IPS-18a (cell line): ENCODE data around the gene TAF11L5.
"Not testable (repeated sequence)": the region's sequence is repeated elsewhere in the genome, so short reads cannot be mapped to it uniquely, and the experiment has no call there.

ENCODE experiments used
- H3K27ac ChIP-seq: one replicate; pipeline ENCODE4 v1.5.1; 2013; ENCODE audit warnings: low read length
- H3K27me3 ChIP-seq: one replicate; pipeline ENCODE4 v1.6.1; 2013; ENCODE audit warnings: mild to moderate bottlenecking, low read length; ENCODE audit not compliant: control insufficient read depth, insufficient read depth
- H3K36me3 ChIP-seq: one replicate; pipeline ENCODE4 v1.6.1; 2013; ENCODE audit warnings: low read depth, low read length; ENCODE audit not compliant: control insufficient read depth
- H3K4me1 ChIP-seq: one replicate; pipeline ENCODE4 v1.6.1; 2013; ENCODE audit warnings: low read depth, low read length; ENCODE audit not compliant: control insufficient read depth
- H3K4me3 ChIP-seq: one replicate; pipeline ENCODE4 v1.5.1; 2013; ENCODE audit warnings: low read length
- H3K9ac ChIP-seq: one replicate; pipeline ENCODE4 v1.6.1; 2013; ENCODE audit warnings: mild to moderate bottlenecking, low read length, moderate library complexity
- H3K9me3 ChIP-seq: one replicate; pipeline ENCODE4 v1.6.1; 2013; ENCODE audit warnings: low read depth, low read length; ENCODE audit not compliant: control insufficient read depth

The TAF11L5 gene

DNA sequence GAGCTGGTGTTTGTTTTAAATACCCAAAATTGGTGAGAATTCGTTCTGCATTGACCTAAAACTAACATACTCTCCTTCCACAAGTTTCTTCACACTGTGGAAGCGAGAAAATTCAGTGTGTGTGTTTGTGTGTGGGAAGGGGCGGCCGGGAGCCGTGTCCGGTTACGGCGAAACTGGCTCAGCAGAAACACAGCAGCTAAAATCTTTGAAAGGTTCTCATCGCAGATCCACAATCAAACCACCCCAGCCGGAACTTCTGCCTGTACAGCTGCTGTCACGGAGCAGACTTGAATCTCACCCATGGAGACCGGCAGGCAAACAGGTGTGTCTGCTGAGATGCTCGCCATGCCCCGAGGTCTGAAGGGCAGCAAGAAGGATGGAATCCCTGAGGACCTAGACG lies at the start of gene TAF11L5:
TSS of gene TAF11L5 (plus strand) at position 301 of the 400 bp plus-strand sequence.
- not testable (repeated sequence) for H3K36me3 ChIP-seq, H3K27me3 ChIP-seq, H3K9me3 ChIP-seq, H3K9ac ChIP-seq, H3K4me1 ChIP-seq, H3K27ac ChIP-seq, H3K4me3 ChIP-seq

DNA sequence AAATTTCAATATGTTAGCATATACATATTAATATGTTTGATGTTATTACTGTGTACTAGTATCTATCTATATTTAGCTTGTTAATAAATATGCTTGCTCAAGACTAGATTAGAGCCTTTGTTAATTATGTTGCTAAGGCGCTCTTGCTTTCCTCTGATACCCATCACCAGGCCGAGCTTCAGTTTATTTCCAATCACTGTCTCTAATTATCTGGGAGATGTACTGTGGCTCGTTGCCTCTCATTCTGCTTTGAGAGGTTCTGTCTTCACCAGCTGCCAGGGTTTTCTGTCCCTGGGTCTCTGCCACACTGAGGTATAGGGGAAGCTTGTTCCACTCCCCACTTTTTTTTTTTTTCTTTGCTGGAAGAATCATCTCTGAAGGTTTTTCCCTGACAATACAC lies 48.0 kb upstream of the TAF11L5 start:
- Histone ChIP-seq H3K9ac (no peak overlapping the region), H3K36me3 (no peaks in the 10 kb centered on the region), H3K9me3 (no peaks in the 10 kb centered on the region), H3K27ac (no peak overlapping the region), H3K27me3 (no peaks in the 10 kb centered on the region), H3K4me3 (no peak overlapping the region), H3K4me1 (no peaks in the 10 kb centered on the region)

DNA sequence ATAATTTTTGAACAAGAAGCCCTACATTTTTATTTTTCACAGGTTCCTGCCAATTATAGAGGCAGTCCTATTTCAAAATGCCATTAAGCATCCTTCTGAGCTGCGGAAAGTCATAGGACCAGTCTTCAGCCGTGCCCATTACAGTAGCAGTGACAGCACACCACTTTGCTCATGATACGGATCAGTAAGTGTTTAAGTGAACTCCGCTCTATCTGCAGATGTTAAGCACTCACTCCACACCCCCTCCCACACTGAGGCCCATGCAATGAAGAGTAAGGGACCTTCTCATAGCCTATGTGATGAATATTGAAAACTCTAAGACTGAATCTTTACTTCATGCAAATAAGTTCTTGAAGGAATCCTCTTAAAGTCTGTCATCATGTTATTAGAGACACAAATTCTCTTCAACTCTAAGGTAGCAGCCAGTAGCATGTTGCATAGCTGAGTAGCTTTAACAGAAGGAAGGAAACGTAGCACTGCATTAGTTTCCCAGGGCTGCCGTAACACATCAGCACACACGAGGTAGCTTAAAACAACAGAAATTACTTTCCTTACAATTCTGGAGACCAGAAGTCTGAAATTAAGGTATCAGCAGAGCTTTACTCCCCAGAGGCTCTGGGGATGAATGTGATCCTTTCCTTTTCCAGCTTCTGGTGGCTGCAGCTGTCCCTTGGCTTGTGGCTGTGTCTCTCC lies 47.3 kb upstream of the TAF11L5 start:
- Histone ChIP-seq H3K9me3 (no peaks in the 10 kb centered on the region), H3K9ac (no peak overlapping the region), H3K36me3 (no peaks in the 10 kb centered on the region), H3K4me1 (no peaks in the 10 kb centered on the region), H3K27me3 (no peaks in the 10 kb centered on the region), H3K4me3 (no peak overlapping the region), H3K27ac (no peak overlapping the region)

DNA sequence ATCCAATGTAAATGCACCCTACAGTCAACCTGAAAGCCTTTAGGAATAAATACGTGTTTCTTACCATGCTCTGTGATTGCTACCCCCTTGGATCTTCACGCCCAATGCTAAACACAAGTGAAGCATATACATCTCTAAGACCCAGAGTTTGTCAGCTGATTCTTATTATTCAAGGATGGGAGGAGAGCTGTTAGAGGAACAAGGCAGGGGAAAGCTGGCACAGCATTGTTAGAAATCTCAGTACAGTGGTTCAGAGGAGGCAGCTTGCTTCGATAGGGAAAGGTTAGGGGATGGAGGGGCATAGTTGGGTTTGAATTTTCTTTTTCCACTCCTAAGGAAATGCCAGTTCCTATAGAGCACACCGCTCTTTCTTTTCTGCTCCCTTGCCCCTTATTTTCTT lies 43.7 kb upstream of the TAF11L5 start:
- Histone ChIP-seq H3K9ac (no peak overlapping the region), H3K27me3 (no peaks in the 10 kb centered on the region), H3K9me3 (no peaks in the 10 kb centered on the region), H3K4me1 (no peaks in the 10 kb centered on the region), H3K27ac (no peak overlapping the region), H3K4me3 (no peak overlapping the region), H3K36me3 (no peaks in the 10 kb centered on the region)

DNA sequence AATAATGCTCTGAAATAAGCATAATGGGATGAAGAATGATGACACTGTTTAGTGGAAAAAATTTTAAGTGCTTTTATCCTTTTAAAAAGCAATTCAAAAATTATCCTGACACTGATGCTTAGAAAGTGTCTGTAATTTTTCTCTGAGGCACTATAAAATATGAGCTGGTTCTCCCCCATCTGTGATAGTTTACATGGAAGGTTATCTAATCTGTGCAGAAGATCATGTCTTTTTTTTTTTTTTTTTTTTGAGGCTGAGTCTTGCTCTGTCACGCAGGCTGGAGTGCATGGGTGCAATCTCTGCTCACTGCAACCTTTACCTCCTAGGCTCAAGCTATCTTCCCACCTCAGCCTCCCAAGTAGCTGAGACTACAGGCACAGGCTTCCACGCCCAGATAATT lies 42.2 kb upstream of the TAF11L5 start:
- H3K9ac ChIP-seq = no peak overlapping the region
- H3K4me1 ChIP-seq = no peaks in the 10 kb centered on the region
- no peaks in the 10 kb centered on the region for H3K9me3 ChIP-seq
- no peak overlapping the region for H3K27ac ChIP-seq
- H3K4me3 ChIP-seq = no peak overlapping the region
- no peaks in the 10 kb centered on the region for H3K36me3 ChIP-seq
- no peaks in the 10 kb centered on the region for H3K27me3 ChIP-seq

DNA sequence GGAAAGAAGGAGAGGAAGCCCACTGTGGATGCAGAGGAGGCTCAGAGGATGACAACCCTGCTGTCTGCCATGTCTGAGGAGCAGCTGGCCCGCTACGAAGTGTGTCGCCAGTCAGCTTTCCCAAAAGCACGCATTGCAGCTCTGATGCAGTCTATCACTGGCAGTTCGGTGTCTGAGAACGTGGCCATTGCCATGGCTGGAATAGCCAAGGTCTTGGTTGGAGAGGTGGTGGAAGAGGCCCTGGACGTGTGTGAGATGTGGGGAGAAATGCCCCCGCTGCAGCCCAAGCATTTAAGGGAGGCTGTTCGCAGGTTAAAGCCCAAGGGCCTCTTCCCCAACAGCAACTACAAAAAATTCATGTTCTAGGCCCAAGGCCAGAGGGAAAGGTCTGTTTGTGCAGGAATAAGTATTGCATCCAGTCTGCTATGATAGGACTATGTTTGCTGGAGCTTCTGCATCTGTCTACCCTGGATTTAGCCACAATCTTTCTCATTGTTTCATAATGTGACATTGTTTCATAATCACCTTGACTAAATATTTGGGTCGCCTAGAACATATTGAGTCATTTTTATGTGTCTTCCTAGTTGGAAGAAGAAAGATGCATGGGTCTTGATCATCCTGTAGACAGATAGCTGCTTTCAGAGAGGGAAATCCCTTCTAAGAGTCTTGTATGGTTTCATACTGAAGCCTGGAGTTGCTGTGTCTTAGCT lies 38.4 kb upstream of the TAF11L5 start:
- not testable (repeated sequence) for H3K27ac ChIP-seq, H3K9me3 ChIP-seq, H3K36me3 ChIP-seq, H3K9ac ChIP-seq, H3K4me1 ChIP-seq, H3K4me3 ChIP-seq, H3K27me3 ChIP-seq

DNA sequence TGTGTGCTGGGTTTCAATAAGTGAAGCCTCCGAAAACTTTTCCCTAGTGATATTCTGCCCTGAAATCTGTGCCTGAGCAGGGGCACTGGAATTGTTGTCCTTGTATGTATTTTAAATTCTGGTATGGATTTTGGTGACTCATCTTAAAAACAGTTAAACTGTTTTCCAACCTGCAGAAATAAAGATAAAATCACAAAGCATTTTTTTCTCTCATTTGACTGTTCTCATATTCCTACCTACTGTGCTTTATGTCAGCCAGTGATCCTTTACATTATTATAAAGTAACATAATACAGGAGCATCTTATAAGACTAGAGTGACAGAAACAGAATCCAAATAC lies 37.9 kb upstream of the TAF11L5 start:
- Histone ChIP-seq H3K36me3 (no peaks in the 10 kb centered on the region), H3K27me3 (no peaks in the 10 kb centered on the region), H3K27ac (no peak overlapping the region), H3K9ac (no peak overlapping the region), H3K4me3 (no peak overlapping the region), H3K4me1 (no peaks in the 10 kb centered on the region), H3K9me3 (no peaks in the 10 kb centered on the region)

DNA sequence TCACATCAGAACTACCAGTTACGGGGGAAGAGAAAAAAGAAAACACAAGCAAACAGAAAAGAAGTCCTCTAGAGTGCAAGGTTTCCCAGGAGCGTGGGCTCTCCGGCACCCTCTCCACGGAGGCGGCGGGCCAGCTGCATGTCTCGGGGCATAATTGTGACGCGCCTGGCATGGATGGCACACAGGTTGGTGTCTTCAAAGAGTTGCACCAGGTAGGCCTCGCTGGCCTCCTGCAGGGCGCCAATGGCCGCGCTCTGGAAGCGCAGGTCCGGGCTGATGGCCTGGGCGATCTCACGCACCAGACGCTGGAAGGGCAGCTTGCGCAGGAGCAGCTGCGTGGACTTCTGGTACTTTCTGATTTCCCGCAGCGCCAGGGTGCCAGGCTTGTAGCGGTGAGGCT lies 33.8 kb upstream of the TAF11L5 start:
- not testable (repeated sequence) for H3K27me3 ChIP-seq, H3K4me1 ChIP-seq, H3K9ac ChIP-seq, H3K36me3 ChIP-seq, H3K9me3 ChIP-seq, H3K4me3 ChIP-seq, H3K27ac ChIP-seq

DNA sequence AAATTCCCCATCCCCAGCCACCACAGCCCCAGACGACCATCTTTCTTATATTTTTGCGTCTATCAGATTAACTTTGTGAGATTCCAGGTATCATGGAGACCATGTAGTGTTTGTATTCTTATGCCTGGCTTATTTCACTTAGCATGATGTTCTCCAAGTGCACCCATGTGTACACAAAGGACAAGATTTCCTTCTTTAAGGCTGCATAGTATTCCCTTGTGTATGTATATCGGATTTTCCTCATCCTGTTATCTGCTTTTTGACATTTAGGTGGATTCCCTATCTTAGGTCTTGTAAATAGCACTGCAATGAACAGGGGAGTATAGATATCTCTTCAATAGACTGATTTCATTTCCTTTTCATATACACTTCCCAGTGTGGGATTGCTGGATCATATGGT lies 32.3 kb upstream of the TAF11L5 start:
- Histone ChIP-seq H3K4me1 (no peaks in the 10 kb centered on the region), H3K4me3 (no peak overlapping the region), H3K9me3 (no peaks in the 10 kb centered on the region), H3K27ac (no peak overlapping the region), H3K27me3 (no peaks in the 10 kb centered on the region), H3K36me3 (no peaks in the 10 kb centered on the region), H3K9ac (no peak overlapping the region)

DNA sequence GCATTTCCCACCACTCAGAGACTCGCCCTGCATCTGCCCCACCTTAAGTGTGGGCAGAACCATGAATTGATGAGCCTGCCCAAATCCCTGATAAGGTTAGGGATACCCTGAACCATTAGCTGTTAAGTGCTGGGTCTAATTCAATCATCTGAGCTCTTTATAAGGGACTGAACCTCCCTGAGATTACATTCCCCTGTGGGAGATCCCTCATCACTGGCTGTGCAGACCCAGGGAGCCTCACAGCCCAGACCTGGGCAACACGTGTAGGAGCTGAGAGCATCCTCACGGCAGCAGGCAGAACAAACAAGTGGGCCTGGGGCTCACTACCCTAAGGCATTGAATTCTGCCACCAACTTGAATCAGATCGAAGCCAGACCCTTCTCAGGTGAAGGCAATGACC lies 27.6 kb upstream of the TAF11L5 start:
- H3K4me1 ChIP-seq = no peaks in the 10 kb centered on the region
- no peak overlapping the region for H3K27ac ChIP-seq
- H3K27me3 ChIP-seq = no peaks in the 10 kb centered on the region
- H3K9ac ChIP-seq = no peak overlapping the region
- no peaks in the 10 kb centered on the region for H3K36me3 ChIP-seq
- no peaks in the 10 kb centered on the region for H3K9me3 ChIP-seq
- no peak overlapping the region for H3K4me3 ChIP-seq

DNA sequence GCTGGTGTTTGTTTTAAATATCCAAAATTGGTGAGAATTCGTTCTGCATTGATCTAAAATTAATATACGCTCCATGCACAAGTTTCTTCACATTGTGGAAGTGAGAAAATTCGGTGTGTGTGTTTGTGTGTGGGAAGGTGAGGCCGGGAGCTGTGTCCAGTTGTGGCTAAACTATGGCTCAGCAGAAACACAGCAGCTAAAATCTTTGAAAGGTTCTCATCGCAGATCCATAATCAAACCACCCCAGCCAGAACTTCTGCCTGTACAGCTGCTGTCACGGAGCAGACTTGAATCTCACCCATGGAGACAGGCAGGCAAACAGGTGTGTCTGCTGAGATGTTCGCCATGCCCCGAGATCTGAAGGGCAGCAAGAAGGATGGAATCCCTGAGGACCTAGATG lies 27.1 kb upstream of the TAF11L5 start, which contains the start of gene TAF11L2:
TSS of gene TAF11L2 (plus strand) at position 301 of the 400 bp plus-strand sequence.
- H3K36me3 ChIP-seq, H3K9me3 ChIP-seq, H3K27ac ChIP-seq, H3K4me1 ChIP-seq, H3K9ac ChIP-seq, H3K27me3 ChIP-seq, H3K4me3 ChIP-seq: not testable (repeated sequence)

DNA sequence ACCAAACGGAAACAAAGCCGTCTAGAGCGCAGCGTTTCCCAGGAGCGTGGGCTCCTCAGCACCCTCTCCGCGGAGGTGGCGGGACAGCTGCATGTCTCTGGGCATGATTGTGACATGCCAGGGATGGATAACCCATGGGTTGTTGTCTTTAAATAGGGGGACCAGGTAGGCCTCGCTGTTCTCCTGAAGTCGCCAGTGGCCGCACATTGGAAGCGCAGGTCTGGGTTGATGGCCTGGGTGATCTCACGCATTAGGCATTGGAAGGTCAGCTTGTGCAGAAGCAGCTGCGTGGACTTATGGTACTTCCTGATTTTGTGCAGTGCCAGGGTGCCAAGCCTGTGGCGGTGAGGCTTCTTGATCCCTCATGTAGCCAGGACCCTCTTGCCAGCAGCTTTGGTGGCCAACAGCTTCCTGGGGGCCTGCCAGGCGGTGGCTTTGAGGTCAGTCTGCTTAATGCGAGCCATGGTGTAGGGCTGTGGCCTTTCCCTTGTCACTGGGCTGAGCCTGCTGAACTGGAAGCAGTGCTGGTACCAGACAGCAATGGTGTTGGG lies 13.2 kb upstream of the TAF11L5 start:
- Histone ChIP-seq H3K27me3 (no peaks in the 10 kb centered on the region), H3K9me3 (no peaks in the 10 kb centered on the region), H3K9ac (no peak overlapping the region), H3K36me3 (no peaks in the 10 kb centered on the region), H3K4me1 (no peaks in the 10 kb centered on the region), H3K4me3 (no peak overlapping the region), H3K27ac (no peak overlapping the region)
